GM10266 (cell line): Measurements from ENCODE around the gene MED12L.

Experiments
- DNase-seq: peaks from one replicate; pipeline ENCODE4 v3.0.0; 2012; ENCODE audit errors: extremely low spot score
- CTCF ChIP-seq: IDR thresholded peaks from 2 replicates; pipeline ENCODE4 v1.5.1; 2012; ENCODE audit warnings: mild to moderate bottlenecking, low read depth; ENCODE audit not compliant: control insufficient read depth, insufficient read depth; ENCODE audit errors: missing control alignments

MED12L gene

GRCh38 chr3:151437906-151438305 lies 352.4 kb downstream of the MED12L start:
- TF ChIP-seq CTCF, result no peak

GRCh38 chr3:151439652-151440125 lies 354.2 kb downstream of the MED12L start:
- peak; percentile 44 for DNase-seq

More at GRCh38 chr3:151437906-151438305, 352.4 kb downstream of the MED12L start:
- DNase-seq, result no peak

GRCh38 chr3:151440940-151441339 lies 355.5 kb downstream of the MED12L start:
- no peak for DNase-seq

More at GRCh38 chr3:151439652-151440125, 354.2 kb downstream of the MED12L start:
- TF ChIP-seq CTCF, result peak; percentile 74

GRCh38 chr3:151443583-151443982 lies 358.1 kb downstream of the MED12L start:
- no peak for DNase-seq
- TF ChIP-seq CTCF, result no peak

More at GRCh38 chr3:151440940-151441339, 355.5 kb downstream of the MED12L start:
- TF ChIP-seq CTCF, result no peak

GRCh38 chr3:151445273-151446001 lies 360.0 kb downstream of the MED12L start:
- DNase-seq, result no peak

GRCh38 chr3:151446002-151446340 lies 360.5 kb downstream of the MED12L start:
- no peak for DNase-seq
- TF ChIP-seq CTCF, result no peak

More at GRCh38 chr3:151445273-151446001, 360.0 kb downstream of the MED12L start:
- TF ChIP-seq CTCF, result no peak

GRCh38 chr3:151452368-151452767 lies 366.9 kb downstream of the MED12L start:
- no peak for DNase-seq

More at GRCh38 chr3:151452368-151452767, 366.9 kb downstream of the MED12L start:
- TF ChIP-seq CTCF, result no peak
